ENCODE results near the gene HIVEP3. TPM values are rescaled to one million over a fixed set of nuclear protein-coding genes. Genes with fewer than 3 reads are reported as not detected.

HIVEP3 gene
- total RNA-seq, 2 experiments from 2014 or later, result 15.1 to 18.1 TPM

DNA sequence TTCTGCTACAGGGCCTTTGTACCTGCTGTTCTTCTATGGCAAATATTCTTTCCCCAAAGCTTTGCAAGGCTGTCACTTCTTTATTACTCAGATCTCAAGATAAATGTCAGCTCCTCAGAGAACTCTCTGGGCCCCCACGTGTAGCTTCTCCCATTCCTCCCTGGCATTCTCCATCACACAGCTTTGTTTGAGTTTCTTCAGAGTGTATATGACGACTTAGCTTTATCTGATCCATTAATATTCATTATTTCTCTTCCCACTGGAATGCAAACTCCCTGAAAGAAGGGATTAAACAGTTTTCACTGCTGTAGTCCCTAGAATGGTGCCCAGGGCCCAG, 259.6 kb downstream of the HIVEP3 start:
- H3K27me3 Mint-ChIP-seq, result no peaks in the 10 kb centered on the region
- H3K9me3 Mint-ChIP-seq (ENCODE audit: low read depth), result no peaks in the 10 kb centered on the region
- H3K36me3 Mint-ChIP-seq, result peaks cover 3% of the 10 kb centered on the region
- H3K4me1 Mint-ChIP-seq, result peaks cover 67% of the 10 kb centered on the region
- no peak overlapping the region for H3K4me3 Mint-ChIP-seq
- DNase-seq, result no peak
- H3K27ac Mint-ChIP-seq, result no peak overlapping the region
- CTCF ChIA-PET, result interaction anchor here (1.3 to 1.9 kb wide), 3 partner anchors 10 to 231 kb away, joined by 3 to 8 read pairs (median 4); no protein-coding TSS in a partner anchor
- ATAC-seq, result no peak

DNA sequence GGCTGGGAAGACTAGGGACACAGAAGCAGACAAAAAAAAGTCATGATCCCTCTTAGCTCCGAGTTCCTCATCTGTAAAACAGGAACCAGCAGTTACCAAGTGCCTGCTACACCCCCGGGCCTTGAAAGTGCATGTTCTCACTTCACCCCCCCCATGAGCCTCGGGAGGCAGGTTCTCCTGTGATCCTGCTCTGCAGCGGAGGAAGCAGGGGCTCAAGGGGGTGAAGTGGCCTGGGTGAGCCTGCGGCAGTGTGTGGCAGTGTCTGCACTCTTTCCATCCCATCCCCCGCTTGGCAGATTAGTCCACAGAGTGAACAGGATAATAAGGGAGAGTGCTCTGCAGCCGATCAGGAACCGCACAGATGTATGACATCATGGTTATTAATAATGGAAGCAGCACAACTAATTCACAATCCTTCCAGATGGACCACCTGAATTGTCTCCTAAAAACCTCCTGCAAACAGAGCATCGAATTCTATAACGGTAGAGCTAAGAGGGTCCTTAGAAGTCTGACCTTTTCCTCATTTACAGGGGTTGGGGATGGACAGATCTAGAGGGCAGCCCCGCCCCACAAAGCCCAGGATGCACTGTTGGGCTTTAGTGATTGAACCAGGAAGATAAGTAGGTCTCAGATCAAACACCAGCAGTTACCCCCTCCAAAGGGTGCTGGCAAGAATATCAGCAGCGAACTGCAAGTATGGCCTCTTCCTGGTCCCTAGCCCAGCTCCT, 260.1 kb downstream of the HIVEP3 start:
- Mint-ChIP-seq H3K27me3 (no peaks in the 10 kb centered on the region), H3K4me1 (peaks cover 62% of the 10 kb centered on the region), H3K4me3 (no peak overlapping the region), H3K36me3 (peaks cover 3% of the 10 kb centered on the region), H3K27ac (no peak overlapping the region), H3K9me3 (ENCODE audit: low read depth) (no peaks in the 10 kb centered on the region)
- ATAC-seq, result no peak
- CTCF ChIA-PET, result interaction anchor here (1.3 to 1.9 kb wide), 5 partner anchors 9 to 232 kb away, joined by 3 to 8 read pairs (median 4); no protein-coding TSS in a partner anchor
- DNase-seq, result no peak

DNA sequence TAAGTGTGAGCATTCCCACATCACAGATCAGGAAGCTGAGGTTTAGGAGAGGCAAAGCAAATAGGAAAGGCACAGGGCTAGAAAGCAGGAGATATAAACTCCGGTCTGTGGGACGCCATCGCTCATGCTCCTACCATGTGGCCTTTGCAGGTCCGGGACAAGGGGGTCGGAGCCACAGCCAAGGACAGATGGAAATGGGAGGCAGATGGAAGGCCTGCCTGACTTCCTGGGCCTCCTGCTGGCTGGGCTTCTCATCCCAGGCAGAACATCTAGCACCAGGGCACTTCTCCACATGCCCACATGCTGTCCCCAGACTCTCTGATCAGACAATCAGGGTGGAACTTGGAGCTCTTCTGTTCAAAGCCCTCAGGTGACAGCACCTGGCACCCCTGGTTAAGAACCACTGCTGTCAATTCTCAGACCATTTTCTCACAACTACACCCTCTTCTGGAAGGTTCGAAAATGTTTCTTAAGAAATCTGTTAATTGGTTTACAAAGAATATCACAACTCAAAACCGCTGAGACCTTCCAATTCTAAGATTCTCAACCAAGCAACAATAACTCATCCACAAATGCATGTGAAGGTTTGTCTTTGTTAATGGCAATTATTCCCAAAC, 260.9 kb downstream of the HIVEP3 start:
- CTCF ChIA-PET, result interaction anchor here (1.3 to 1.9 kb wide), 4 partner anchors 9 to 154 kb away, joined by 3 to 8 read pairs (median 6); no protein-coding TSS in a partner anchor
- no peaks in the 10 kb centered on the region for H3K9me3 Mint-ChIP-seq (ENCODE audit: low read depth)
- H3K27me3 Mint-ChIP-seq, result no peaks in the 10 kb centered on the region
- no peak overlapping the region for H3K4me3 Mint-ChIP-seq
- peaks cover 64% of the 10 kb centered on the region for H3K4me1 Mint-ChIP-seq
- ATAC-seq (no peak), DNase-seq (no peak)
- H3K36me3 Mint-ChIP-seq, result peaks cover 3% of the 10 kb centered on the region
- no peak overlapping the region for H3K27ac Mint-ChIP-seq

DNA sequence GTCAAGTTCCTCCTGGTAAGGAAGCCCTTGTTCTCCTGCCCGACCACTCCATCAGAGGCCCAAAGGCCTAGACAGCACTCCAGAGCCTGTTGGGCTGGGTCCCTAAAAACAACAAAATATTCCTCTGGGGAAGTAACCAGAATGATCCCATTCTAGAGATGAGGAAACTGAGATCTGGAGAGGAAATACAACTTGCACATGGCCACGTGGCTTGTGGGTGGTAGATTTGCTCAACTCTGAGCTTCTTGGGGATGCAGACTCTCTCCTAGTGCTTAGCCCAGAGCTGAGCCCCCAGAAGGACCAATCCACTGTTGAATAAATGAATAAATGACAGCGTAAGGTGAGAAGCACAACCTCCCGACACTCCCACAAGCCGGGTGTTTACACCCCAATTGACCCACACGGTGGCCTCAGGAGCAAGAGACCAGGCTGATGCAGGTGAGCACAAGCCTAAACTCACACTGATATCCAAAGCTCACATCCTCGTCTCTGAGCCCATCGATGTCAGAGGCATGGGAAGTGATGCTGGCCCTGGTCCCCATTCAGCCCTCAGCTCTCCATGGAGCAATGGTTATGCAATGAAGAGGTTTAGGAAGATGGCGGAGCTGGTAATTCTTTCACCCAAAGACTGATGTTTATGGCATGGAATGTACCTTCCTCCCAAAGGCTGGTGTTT, 261.8 kb downstream of the HIVEP3 start:
- Mint-ChIP-seq H3K36me3 (peaks cover 3% of the 10 kb centered on the region), H3K4me3 (no peak overlapping the region), H3K27ac (no peak overlapping the region), H3K27me3 (no peaks in the 10 kb centered on the region), H3K9me3 (ENCODE audit: low read depth) (no peaks in the 10 kb centered on the region), H3K4me1 (peaks cover 68% of the 10 kb centered on the region)
- CTCF ChIA-PET, result interaction anchor here (1.6 to 1.7 kb wide), 2 partner anchors 83 to 155 kb away, joined by 4 to 7 read pairs; no protein-coding TSS in a partner anchor
- DNase-seq (no peak), ATAC-seq (no peak)

DNA sequence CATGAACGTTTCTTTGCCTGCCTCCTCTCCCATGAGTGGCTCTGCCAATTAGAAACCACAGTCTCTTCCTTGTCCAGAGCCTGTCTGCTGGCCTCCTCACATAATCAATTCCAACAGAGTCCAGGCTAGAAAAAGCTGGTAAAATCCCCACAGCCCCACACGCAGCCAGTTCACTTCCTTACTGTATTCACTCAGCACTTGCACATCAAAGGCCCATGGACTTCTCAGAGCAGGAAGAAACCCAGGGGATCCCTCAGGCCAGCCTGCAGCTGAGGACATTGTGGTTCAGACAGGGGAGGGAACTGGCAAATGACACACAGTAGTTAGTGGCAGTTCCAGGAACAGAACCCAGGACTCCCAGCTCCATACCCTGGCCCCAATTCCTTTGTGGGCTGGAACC, 262.7 kb downstream of the HIVEP3 start:
- Mint-ChIP-seq H3K27me3 (no peaks in the 10 kb centered on the region), H3K36me3 (peaks cover 3% of the 10 kb centered on the region), H3K4me3 (no peak overlapping the region), H3K4me1 (peaks cover 63% of the 10 kb centered on the region), H3K27ac (no peak overlapping the region), H3K9me3 (ENCODE audit: low read depth) (no peaks in the 10 kb centered on the region)
- CTCF ChIA-PET, result interaction anchor here (0.7 to 1.7 kb wide), 2 partner anchors 82 to 1060 kb away, joined by 3 to 4 read pairs; no protein-coding TSS in a partner anchor
- ATAC-seq (no peak), DNase-seq (no peak)

- H3K4me3 Mint-ChIP-seq, result no peak overlapping the region
- no peaks in the 10 kb centered on the region for H3K27me3 Mint-ChIP-seq
- ATAC-seq (no peak), DNase-seq (no peak)
- no peaks in the 10 kb centered on the region for H3K9me3 Mint-ChIP-seq (ENCODE audit: low read depth)
- H3K27ac Mint-ChIP-seq, result no peak overlapping the region
- peaks cover 3% of the 10 kb centered on the region for H3K36me3 Mint-ChIP-seq
- CTCF ChIA-PET, result interaction anchor here (0.7 to 1.7 kb wide), 2 partner anchors 82 to 1060 kb away, joined by 3 to 4 read pairs; no protein-coding TSS in a partner anchor
- H3K4me1 Mint-ChIP-seq, result peaks cover 62% of the 10 kb centered on the region
Measured at GRCh38 chr1:41655632-41656031, 263.1 kb downstream of the HIVEP3 start.

DNA sequence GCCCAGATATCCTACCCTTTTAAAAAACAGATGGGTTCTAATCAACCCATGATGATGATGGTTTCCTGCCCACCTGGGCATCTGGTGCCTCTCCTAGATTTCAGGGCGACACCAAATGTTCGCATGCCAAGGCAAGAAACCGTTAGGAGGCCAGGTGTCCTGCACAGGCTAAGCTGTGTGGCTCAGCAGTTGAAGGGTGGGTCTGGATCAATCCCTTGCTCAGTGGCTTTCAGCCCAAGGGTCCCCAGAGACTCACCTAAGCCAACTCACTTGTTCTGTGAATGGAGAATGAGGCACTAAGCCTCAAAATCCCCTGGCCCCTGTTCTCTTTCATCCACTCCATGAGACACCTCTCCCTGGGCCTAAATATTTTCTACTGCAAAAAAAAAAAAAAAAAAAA, 265.1 kb downstream of the HIVEP3 start:
- Mint-ChIP-seq H3K4me1 (peaks cover 53% of the 10 kb centered on the region), H3K27ac (no peak overlapping the region), H3K36me3 (peaks cover 1% of the 10 kb centered on the region), H3K4me3 (no peak overlapping the region), H3K9me3 (ENCODE audit: low read depth) (no peaks in the 10 kb centered on the region), H3K27me3 (no peaks in the 10 kb centered on the region)
- CTCF ChIA-PET, result interaction anchor here (1.0 to 1.3 kb wide), 2 partner anchors 29 to 79 kb away, joined by 3 read pairs; no protein-coding TSS in a partner anchor
- no peak for ATAC-seq
- DNase-seq, result no peak

DNA sequence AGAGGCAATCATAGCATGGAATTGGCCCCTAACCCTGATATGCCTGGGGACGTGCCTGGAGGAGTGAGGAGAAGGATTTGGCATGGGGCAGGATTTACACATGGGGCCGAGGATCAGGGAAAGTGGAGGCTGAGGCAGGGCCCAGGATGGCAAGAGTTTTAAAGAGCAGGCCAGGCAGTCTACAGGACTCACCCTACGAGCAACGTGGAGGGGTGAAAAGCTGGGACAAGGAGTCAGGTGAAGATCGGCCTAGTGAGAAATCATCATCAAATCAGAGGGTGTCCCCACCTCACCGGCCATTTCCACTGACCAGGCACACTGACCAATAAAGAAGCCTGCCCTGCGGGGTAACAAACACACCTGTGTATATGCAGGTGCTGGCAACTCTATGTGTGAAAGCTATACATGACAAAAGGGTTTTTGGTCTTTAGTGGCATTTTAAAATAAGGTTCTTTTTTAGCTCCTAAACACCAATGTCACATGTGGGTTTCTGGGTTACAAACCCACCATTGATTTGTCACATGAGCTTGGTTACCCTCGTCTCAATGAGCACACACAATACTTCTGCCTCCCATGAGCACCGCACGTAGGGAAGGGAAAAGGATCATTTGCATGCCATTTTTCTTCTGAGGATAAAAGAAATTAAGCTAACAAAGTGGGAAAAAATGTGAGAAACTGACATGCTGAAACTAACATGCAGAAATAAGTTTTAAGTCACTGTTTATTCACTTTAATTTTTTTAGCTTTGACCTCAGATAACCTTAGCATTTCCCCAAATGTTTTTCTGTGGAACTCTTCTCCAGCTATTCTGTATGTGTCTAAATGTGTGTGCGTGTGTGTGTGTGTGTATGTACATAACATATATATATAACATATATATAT, 266.1 kb downstream of the HIVEP3 start:
- peaks cover 45% of the 10 kb centered on the region for H3K4me1 Mint-ChIP-seq

GRCh38 chr1:41650028-41650880, 268.5 kb downstream of the HIVEP3 start:
- ATAC-seq, result no peak

More for the DNA sequence above, 266.1 kb downstream of the HIVEP3 start:
- peaks cover 1% of the 10 kb centered on the region for H3K36me3 Mint-ChIP-seq
- DNase-seq (no peak), ATAC-seq (no peak)
- no peak overlapping the region for H3K27ac Mint-ChIP-seq
- H3K9me3 Mint-ChIP-seq (ENCODE audit: low read depth), result no peaks in the 10 kb centered on the region
- CTCF ChIA-PET, result interaction anchor here (0.7 to 1.3 kb wide), 4 partner anchors 13 to 78 kb away, joined by 3 to 4 read pairs (median 3); no protein-coding TSS in a partner anchor
- no peak overlapping the region for H3K4me3 Mint-ChIP-seq
- H3K27me3 Mint-ChIP-seq, result no peaks in the 10 kb centered on the region

DNA sequence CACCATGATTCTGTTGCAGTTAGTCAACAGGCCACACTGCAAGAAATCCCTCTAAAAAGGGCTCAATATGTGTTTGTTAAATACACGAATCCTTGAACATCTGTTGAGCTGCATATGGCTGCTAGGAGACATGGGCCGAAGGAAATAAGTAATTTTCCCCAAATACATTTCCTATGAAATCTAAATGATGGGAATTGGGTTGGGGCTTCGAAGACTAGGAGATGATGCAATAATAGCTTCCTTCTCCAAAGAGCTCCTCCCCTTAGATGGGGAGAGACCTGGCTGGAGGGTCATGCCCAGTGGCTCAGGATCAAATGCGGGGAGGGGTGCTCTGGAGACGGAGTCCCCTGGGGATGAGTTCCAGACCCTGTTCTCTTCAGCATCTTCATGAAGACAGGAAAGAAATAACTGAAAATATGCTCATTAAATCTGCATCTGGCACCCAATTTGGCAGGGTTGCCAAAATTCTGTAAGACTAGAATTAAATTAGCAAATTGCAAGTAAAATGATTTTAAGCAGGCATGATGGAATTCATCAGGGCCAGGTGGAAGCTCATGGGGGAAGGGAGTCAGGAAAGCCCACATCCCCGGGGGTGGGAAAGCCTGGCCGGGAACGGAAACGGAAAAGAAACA, 269.2 kb downstream of the HIVEP3 start:
- Mint-ChIP-seq H3K36me3 (peaks cover 1% of the 10 kb centered on the region), H3K4me3 (no peak overlapping the region), H3K27me3 (no peaks in the 10 kb centered on the region), H3K9me3 (ENCODE audit: low read depth) (no peaks in the 10 kb centered on the region), H3K27ac (no peak overlapping the region), H3K4me1 (peaks cover 24% of the 10 kb centered on the region)
- CTCF ChIA-PET, result interaction anchor here (0.6 to 1.3 kb wide), 3 partner anchors 9 to 17 kb away, joined by 3 to 4 read pairs (median 3); no protein-coding TSS in a partner anchor
- ATAC-seq (no peak), DNase-seq (no peak)

More at GRCh38 chr1:41650028-41650880, 268.5 kb downstream of the HIVEP3 start:
- Mint-ChIP-seq H3K4me3 (no peak overlapping the region), H3K27me3 (no peaks in the 10 kb centered on the region), H3K27ac (no peak overlapping the region), H3K9me3 (ENCODE audit: low read depth) (no peaks in the 10 kb centered on the region), H3K4me1 (peaks cover 26% of the 10 kb centered on the region), H3K36me3 (peaks cover 1% of the 10 kb centered on the region)
- CTCF ChIA-PET, result interaction anchor here (0.6 to 1.2 kb wide), 2 partner anchors 11 to 16 kb away, joined by 3 read pairs; no protein-coding TSS in a partner anchor
- no peak for DNase-seq

GRCh38 chr1:41648844-41649243, 269.9 kb downstream of the HIVEP3 start:
- no peaks in the 10 kb centered on the region for H3K27me3 Mint-ChIP-seq

More at GRCh38 chr1:41648844-41649243, 269.9 kb downstream of the HIVEP3 start:
- CTCF ChIA-PET, result interaction anchor here (1.3 kb wide), 1 partner anchor 10 kb away, joined by 4 read pairs; no protein-coding TSS in a partner anchor
- Mint-ChIP-seq H3K36me3 (peaks cover 1% of the 10 kb centered on the region), H3K4me1 (peaks cover 24% of the 10 kb centered on the region), H3K9me3 (ENCODE audit: low read depth) (no peaks in the 10 kb centered on the region), H3K27ac (no peak overlapping the region), H3K4me3 (no peak overlapping the region)
- no peak for DNase-seq
- no peak for ATAC-seq

Data from activated CD8-positive, alpha-beta memory T cell treated with anti-CD3 and anti-CD28 coated beads, Interleukin-2, amount 10 ng/mL, durations not matched to agents 7 days and 5 days (primary cell).